HCT116 (cell line): ENCODE measurements around the gene CARD9. TPM values are rescaled to one million over a fixed set of nuclear protein-coding genes. Genes with fewer than 3 reads are reported as not detected.
"Not testable (repeated sequence)": the region's sequence is repeated elsewhere in the genome, so short reads cannot be mapped to it uniquely, and the experiment has no call there.

Experiments used
- ATAC-seq: fragments of 200-7000 bp; cut with Tn5 transposase; 2 replicates; pipeline ENCODE4 v1.9.1; 2020; ENCODE audit warnings: mild to moderate bottlenecking, moderate library complexity
- BruUV-seq: library from RNA; stranded (reverse); fragments of 400-500 nt; replicated peaks from 2 replicates; lab custom pipeline; 2021; lab: Mats Ljungman, UMichigan
- CTCF ChIA-PET: fragments of 300-600 bp; sonication (Branson Sonifier 250); formaldehyde crosslinking; loops from one replicate; lab custom pipeline; 2021; ENCODE audit warnings: antibody characterized with exemption; lab: Charles Lee
- POLR2A ChIA-PET: fragments of 300-600, 350-600 bp; sonication (Branson Sonifier 250); formaldehyde crosslinking; loops from one replicate; lab custom pipeline; 2021; ENCODE audit warnings: antibody characterized with exemption; lab: Charles Lee
- RAD21 ChIA-PET, 2 experiments: fragments of 300-600 bp; sonication (Branson Sonifier 250); formaldehyde crosslinking; loops; one replicate each; lab custom pipeline; 2023; ENCODE audit warnings: low total read pairs in 2 of 2; ENCODE audit not compliant: uncharacterized antibody in 2 of 2, unreplicated experiment in 2 of 2, low non-redundant PET in 1 of 2; lab: Charles Lee
- DNase-seq: peaks from one replicate; pipeline ENCODE4 v3.0.0-alpha.2; 2010; ENCODE audit warnings: low read depth, low spot score
- H2AFZ ChIP-seq: fragments of 200-600 bp; shearing (Covaris generic), sonication (generic); 2 replicates; pipeline ENCODE4 v1.6.1; 2017; ENCODE audit warnings: low read depth, mixed run types, mixed read lengths, antibody characterized with exemption, low read length; ENCODE audit not compliant: poor library complexity, severe bottlenecking
- H3K27ac ChIP-seq: 2 replicates; pipeline ENCODE4 v1.5.1; 2012; ENCODE audit warnings: low read depth, low read length
- H3K27me3 ChIP-seq: fragments of 200-600 bp; sonication (generic); 2 replicates; pipeline ENCODE4 v1.6.1; 2016; ENCODE audit warnings: mixed run types, low read length, mixed read lengths; ENCODE audit not compliant: insufficient read depth
- H3K36me3 ChIP-seq, 2 experiments: fragments of 200-500 bp in 1 of 2; fragments of 200-600 bp in 1 of 2; sonication (Bioruptor generic) in 1 of 2; sonication (generic) in 1 of 2; 2 replicates each; pipeline versions ENCODE4 v1.5.1 to v1.6.1; 2014 to 2016; ENCODE audit warnings: low read length in 2 of 2, inconsistent platforms in 1 of 2, mixed read lengths in 1 of 2, mixed run types in 1 of 2; ENCODE audit not compliant: insufficient read depth in 2 of 2, control insufficient read depth in 1 of 2
- H3K4me1 ChIP-seq, 2 experiments: fragments of 200-600 bp in 1 of 2; sonication (generic) in 1 of 2; 2 replicates each; pipeline versions ENCODE4 v1.5.1 to v1.6.1; 2012 to 2017; ENCODE audit warnings: low read length in 2 of 2, inconsistent platforms in 1 of 2, mild to moderate bottlenecking in 1 of 2, mixed read lengths in 1 of 2, mixed run types in 1 of 2, moderate library complexity in 1 of 2; ENCODE audit not compliant: insufficient read depth in 2 of 2, control insufficient read depth in 1 of 2
- H3K4me2 ChIP-seq: fragments of 200-600 bp; sonication (generic); 2 replicates; pipeline ENCODE4 v1.6.1; 2017; ENCODE audit warnings: mixed run types, low read length, mixed read lengths
- H3K4me3 ChIP-seq, 2 experiments: fragments of 200-600 bp in 1 of 2; sonication (generic) in 1 of 2; replicated peaks in 1 of 2; 2 replicates each; pipeline ENCODE4 v1.5.1; 2011 to 2016; ENCODE audit warnings: low read length in 2 of 2, control low read depth in 1 of 2, low read depth in 1 of 2, mild to moderate bottlenecking in 1 of 2, mixed read lengths in 1 of 2, mixed run types in 1 of 2
- H3K79me2 ChIP-seq: fragments of 200-600 bp; sonication (generic); 2 replicates; pipeline ENCODE4 v1.6.1; 2017; ENCODE audit warnings: mild to moderate bottlenecking, mixed run types, low read length, moderate library complexity, mixed read lengths; ENCODE audit not compliant: insufficient read depth
- H3K9ac ChIP-seq: fragments of 200-600 bp; sonication (generic); 2 replicates; pipeline ENCODE4 v1.6.1; 2016; ENCODE audit warnings: low read length, mixed read lengths
- H3K9me2 ChIP-seq: fragments of 200-600 bp; sonication (generic), shearing (Covaris generic); 2 replicates; pipeline ENCODE4 v1.6.1; 2017; ENCODE audit warnings: mixed run types, mild to moderate bottlenecking, moderate library complexity; ENCODE audit not compliant: insufficient read depth
- H3K9me3 ChIP-seq, 2 experiments: fragments of 200-500 bp in 1 of 2; fragments of 200-600 bp in 1 of 2; sonication (Bioruptor generic) in 1 of 2; sonication (generic) in 1 of 2; 2 replicates each; pipeline ENCODE4 v1.6.1; 2014 to 2017; ENCODE audit warnings: low read length in 2 of 2, mixed read lengths in 2 of 2, inconsistent platforms in 1 of 2, low read depth in 1 of 2, mild to moderate bottlenecking in 1 of 2, mixed run types in 1 of 2, moderate library complexity in 1 of 2; ENCODE audit not compliant: control insufficient read depth in 1 of 2, insufficient read depth in 1 of 2
- H4K20me1 ChIP-seq: fragments of 200-600 bp; sonication (generic), shearing (Covaris generic); 2 replicates; pipeline ENCODE4 v1.6.1; 2017; ENCODE audit warnings: mixed run types, mild to moderate bottlenecking, moderate library complexity; ENCODE audit not compliant: insufficient read depth
- intact Hi-C: fragments of 100-400 bp; cut with micrococcal nuclease; formaldehyde crosslinking; loops from 2 replicates; pipeline ENCODE4 v1.10.0; 2022
- total RNA-seq: library from RNA; stranded (reverse); gene quantifications from one replicate; pipeline ENCODE4 v1.2.1, GENCODE V29; 2021; ENCODE audit not compliant: unreplicated experiment

The CARD9 gene
- total RNA-seq, 1 experiment from 2014 or later = 1.2 TPM

DNA sequence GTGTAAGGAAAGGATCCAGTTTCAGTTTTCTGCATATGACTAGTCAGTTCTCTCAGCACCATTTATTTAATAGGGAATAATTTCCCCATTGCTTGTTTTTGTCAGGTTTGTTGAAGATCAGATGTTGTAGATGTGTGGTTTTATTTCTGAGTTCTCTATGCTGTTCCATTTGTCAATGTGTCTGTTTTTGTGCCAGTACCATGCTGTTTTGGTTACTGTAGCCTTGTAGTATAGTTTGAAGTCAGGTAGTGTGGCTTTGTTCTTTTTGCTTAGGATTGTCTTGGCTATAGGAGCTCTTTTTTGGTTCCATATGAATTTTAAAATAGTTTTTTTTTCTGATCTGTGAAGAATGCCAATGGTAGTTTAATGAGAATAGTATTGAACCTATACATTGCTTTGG lies 52.5 kb downstream of the CARD9 start:
- POLR2A ChIA-PET, H4K20me1 ChIP-seq, H3K9ac ChIP-seq, H3K27me3 ChIP-seq, H2AFZ ChIP-seq, H3K36me3 ChIP-seq, BruUV-seq, ATAC-seq, intact Hi-C loops, DNase-seq, RAD21 ChIA-PET, H3K79me2 ChIP-seq, H3K9me3 ChIP-seq, H3K4me2 ChIP-seq, H3K9me2 ChIP-seq, H3K4me3 ChIP-seq, H3K27ac ChIP-seq: not testable (repeated sequence)
- CTCF ChIA-PET = interaction anchor here (1.1 kb wide), 1 partner anchor 42 kb away, joined by 3 read pairs; no protein-coding TSS in a partner anchor
- peaks cover 0 to 19% of the 10 kb centered on the region in 2 experiments; a peak in 2 of 4 replicates for H3K4me1 ChIP-seq

DNA sequence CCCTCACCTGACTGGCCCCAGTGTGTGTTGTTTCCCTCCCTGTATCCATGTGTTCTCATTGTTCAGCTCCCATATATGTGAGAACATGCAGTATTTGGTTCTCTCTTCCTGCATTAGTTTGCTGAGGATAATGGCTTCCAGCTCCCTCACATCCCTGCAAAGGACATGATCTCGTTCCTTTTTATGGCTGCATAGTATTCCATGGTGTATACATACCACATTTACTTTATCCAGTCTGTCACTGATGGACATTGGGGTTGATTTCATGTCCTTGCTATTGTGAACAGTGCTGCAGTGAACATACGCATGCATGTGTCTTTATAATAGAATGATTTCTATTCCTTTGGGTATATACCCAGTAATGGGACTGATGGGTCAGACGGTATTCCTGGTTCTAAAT lies 53.5 kb downstream of the CARD9 start:
- CTCF ChIA-PET = interaction anchor here (1.1 kb wide), 1 partner anchor 43 kb away, joined by 3 read pairs; no protein-coding TSS in a partner anchor
- H3K9me2 ChIP-seq, intact Hi-C loops, DNase-seq, H3K27ac ChIP-seq, BruUV-seq, H3K9ac ChIP-seq, ATAC-seq, RAD21 ChIA-PET, H3K4me3 ChIP-seq, H2AFZ ChIP-seq, H3K4me2 ChIP-seq, H3K79me2 ChIP-seq, H4K20me1 ChIP-seq, H3K36me3 ChIP-seq, POLR2A ChIA-PET, H3K27me3 ChIP-seq: not testable (repeated sequence)
- Histone ChIP-seq H3K9me3 (peaks cover 5 to 16% of the 10 kb centered on the region in 2 experiments; a peak in 2 of 4 replicates), H3K4me1 (peaks cover 0 to 18% of the 10 kb centered on the region in 2 experiments; a peak in 2 of 4 replicates)

DNA sequence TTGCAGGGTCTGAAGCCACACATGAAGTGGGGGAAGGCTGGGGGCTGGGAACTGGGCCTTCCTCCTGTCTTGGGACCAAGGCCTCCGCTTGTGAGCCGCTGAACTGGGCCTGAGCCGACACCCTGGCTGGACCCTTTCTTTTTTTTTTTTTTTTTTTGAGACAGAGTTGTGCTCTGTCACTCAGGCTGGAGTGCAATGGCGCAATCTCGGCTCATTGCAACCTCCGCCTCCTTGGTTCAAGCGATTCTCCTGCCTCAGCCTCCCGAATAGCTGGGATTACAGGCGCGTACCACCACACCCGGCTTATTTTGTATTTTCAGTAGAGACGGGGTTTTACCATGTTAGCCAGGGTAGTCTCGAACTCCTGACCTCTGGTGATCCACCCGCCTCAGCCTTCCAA lies 54.2 kb downstream of the CARD9 start:
- ATAC-seq = not testable (repeated sequence)

More for the DNA sequence above, 54.2 kb downstream of the CARD9 start:
- H3K4me2 ChIP-seq, H3K9me2 ChIP-seq, CTCF ChIA-PET, H3K4me3 ChIP-seq, DNase-seq, H3K27ac ChIP-seq, H3K27me3 ChIP-seq, intact Hi-C loops, H4K20me1 ChIP-seq, H3K9ac ChIP-seq, BruUV-seq, POLR2A ChIA-PET, H3K79me2 ChIP-seq, RAD21 ChIA-PET, H2AFZ ChIP-seq, H3K36me3 ChIP-seq: not testable (repeated sequence)
- Histone ChIP-seq H3K4me1 (peaks cover 0 to 11% of the 10 kb centered on the region in 2 experiments; a peak in 2 of 4 replicates), H3K9me3 (peaks cover 10 to 21% of the 10 kb centered on the region in 2 experiments; a peak in 2 of 4 replicates)
